ENCODE measurements around the gene TMEM200B.

GRCh38 chr1:29134695-29135028, 11.0 kb upstream of the TMEM200B start:
- TF ChIP-seq CTCF (IDR thresholded peaks at IDR 0.05) (no peak), POLR2A (IDR thresholded peaks at IDR 0.05) (no peak)
